H1 (cell line): ENCODE data around the gene SH2B2.

Source experiments
- BRCA1 ChIP-seq: IDR thresholded peaks from 2 replicates; pipeline ENCODE4 v1.6.1; 2012; ENCODE audit warnings: low read depth, low read length, improper control_type of control experiment
- SIN3A ChIP-seq, 2 experiments: IDR thresholded peaks in 1 of 2; conservative IDR thresholded peaks in 1 of 2; 2 replicates each; pipeline ENCODE4 v1.6.1; 2011 to 2012; ENCODE audit warnings: low read length in 2 of 2, improper control_type of control experiment in 1 of 2, low read depth in 1 of 2, mild to moderate bottlenecking in 1 of 2
- TF ChIP-seq, protein P1 (sequence below), 3 experiments: IDR thresholded peaks; 1 replicate in 2 of 3; 2 replicates in 1 of 3; pipeline versions ENCODE4 v1.5.1 to v1.6.1; 2011; ENCODE audit warnings: low read length in 3 of 3, mild to moderate bottlenecking in 3 of 3, inconsistent platforms in 2 of 3, low read depth in 1 of 3, moderate library complexity in 1 of 3; ENCODE audit not compliant: insufficient read depth in 1 of 3; ENCODE audit errors: control extremely low read depth in 1 of 3

DNA sequence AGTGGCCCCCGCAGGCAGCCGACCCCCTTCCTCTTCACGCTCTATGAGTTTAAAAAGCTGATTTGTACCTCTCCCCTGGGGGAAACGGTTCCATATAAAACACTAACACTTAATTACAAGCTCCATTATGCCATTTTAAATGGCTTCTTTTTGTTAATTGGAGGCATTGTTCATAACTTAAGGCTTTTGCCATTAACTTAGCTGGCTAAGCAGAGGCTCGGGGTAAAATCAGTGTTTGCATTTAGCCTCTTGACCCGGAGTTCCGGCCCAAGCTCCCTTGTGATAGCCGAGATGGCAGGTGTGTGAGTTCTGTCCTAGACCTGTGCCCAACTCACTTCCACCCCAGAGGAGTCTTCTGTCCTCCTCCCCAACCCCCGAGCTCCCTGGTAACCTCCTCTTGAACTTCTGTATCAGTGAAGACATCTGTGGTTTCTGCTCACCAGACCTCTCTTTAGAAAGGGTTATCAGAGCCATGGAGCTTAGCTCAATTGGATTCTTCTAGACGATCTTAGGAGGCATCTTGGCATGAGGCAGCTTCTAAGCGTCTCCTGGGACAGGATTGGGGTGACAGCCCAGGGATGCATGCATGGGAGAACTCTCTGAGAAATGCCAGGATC, 34.2 kb upstream of the SH2B2 start:
- TF ChIP-seq, protein P1, sequence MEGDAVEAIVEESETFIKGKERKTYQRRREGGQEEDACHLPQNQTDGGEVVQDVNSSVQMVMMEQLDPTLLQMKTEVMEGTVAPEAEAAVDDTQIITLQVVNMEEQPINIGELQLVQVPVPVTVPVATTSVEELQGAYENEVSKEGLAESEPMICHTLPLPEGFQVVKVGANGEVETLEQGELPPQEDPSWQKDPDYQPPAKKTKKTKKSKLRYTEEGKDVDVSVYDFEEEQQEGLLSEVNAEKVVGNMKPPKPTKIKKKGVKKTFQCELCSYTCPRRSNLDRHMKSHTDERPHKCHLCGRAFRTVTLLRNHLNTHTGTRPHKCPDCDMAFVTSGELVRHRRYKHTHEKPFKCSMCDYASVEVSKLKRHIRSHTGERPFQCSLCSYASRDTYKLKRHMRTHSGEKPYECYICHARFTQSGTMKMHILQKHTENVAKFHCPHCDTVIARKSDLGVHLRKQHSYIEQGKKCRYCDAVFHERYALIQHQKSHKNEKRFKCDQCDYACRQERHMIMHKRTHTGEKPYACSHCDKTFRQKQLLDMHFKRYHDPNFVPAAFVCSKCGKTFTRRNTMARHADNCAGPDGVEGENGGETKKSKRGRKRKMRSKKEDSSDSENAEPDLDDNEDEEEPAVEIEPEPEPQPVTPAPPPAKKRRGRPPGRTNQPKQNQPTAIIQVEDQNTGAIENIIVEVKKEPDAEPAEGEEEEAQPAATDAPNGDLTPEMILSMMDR (IDR thresholded peaks at IDR 0.05; ENCODE audit: control extremely low read depth in 1 of 3, insufficient read depth in 1 of 3, low read depth in 1 of 3, low read length in 3 of 3): no peak
- TF ChIP-seq BRCA1: no peak
- no peak for TF ChIP-seq SIN3A (conservative IDR thresholded peaks at IDR 0.05 in 1 of 2, IDR thresholded peaks at IDR 0.05 in 1 of 2; ENCODE audit: low read depth in 1 of 2, low read length in 2 of 2)
